OCI-LY7 (cell line): ENCODE results near the gene RIMS1.

Experiments
- EZH2phosphoT487 ChIP-seq: fragments of 200-600 bp; sonication (generic); IDR thresholded peaks from 2 replicates; pipeline ENCODE4 v1.6.1; 2018; ENCODE audit warnings: low read depth, borderline replicate concordance, mild to moderate bottlenecking, mixed run types, antibody characterized with exemption, low read length, moderate library complexity, mixed read lengths
- TF ChIP-seq, protein P1 (sequence below): fragments of 200-600 bp; sonication (generic); conservative IDR thresholded peaks from 2 replicates; pipeline ENCODE4 v1.5.1; 2014; ENCODE audit warnings: mild to moderate bottlenecking, antibody characterized with exemption, low read length, moderate library complexity, mixed read lengths

DNA sequence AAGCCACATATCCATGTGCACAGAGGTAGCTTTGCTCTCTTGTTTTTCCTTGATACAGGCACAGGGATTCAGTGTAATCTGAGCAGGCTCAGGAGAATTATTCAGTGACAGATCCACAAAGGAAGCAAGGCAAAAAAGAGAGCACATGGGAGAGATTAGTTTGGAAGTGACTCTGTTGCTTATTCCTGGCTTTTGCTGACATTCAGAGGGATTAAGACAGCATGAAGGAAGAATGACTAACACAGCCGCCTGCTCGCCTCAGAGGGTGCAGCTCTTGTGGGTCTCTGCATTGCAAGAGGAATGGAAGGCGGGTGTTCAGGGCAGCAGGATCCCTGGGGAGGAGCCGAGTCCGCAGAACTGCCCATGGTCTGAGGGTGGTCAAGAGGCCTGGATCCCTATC lies 532.1 kb downstream of the RIMS1 start:
- TF ChIP-seq, protein P1, sequence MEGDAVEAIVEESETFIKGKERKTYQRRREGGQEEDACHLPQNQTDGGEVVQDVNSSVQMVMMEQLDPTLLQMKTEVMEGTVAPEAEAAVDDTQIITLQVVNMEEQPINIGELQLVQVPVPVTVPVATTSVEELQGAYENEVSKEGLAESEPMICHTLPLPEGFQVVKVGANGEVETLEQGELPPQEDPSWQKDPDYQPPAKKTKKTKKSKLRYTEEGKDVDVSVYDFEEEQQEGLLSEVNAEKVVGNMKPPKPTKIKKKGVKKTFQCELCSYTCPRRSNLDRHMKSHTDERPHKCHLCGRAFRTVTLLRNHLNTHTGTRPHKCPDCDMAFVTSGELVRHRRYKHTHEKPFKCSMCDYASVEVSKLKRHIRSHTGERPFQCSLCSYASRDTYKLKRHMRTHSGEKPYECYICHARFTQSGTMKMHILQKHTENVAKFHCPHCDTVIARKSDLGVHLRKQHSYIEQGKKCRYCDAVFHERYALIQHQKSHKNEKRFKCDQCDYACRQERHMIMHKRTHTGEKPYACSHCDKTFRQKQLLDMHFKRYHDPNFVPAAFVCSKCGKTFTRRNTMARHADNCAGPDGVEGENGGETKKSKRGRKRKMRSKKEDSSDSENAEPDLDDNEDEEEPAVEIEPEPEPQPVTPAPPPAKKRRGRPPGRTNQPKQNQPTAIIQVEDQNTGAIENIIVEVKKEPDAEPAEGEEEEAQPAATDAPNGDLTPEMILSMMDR: no peak
- TF ChIP-seq EZH2phosphoT487: no peak
